K562 (cell line): Measurements from ENCODE around the gene ANKRD10. TPM values are rescaled to one million over a fixed set of nuclear protein-coding genes. Genes with fewer than 3 reads are reported as not detected.

Source experiments
- AFF1 ChIP-seq, 2 experiments: fragments of 450-650 bp; IDR thresholded peaks; 2 replicates each; pipeline ENCODE4 v1.6.1; 2018; ENCODE audit warnings: mild to moderate bottlenecking in 2 of 2, low read depth in 1 of 2; ENCODE audit not compliant: partially characterized antibody in 2 of 2
- CTCF ChIP-seq, 3 experiments: IDR thresholded peaks in 2 of 3; conservative IDR thresholded peaks in 1 of 3; 2 replicates each; pipeline ENCODE4 v1.5.1; 2011 to 2012; ENCODE audit warnings: low read length in 3 of 3, mild to moderate bottlenecking in 3 of 3, control low read depth in 2 of 3, improper control_type of control experiment in 1 of 3, inconsistent platforms in 1 of 3, low read depth in 1 of 3, mixed read lengths in 1 of 3, moderate library complexity in 1 of 3; ENCODE audit not compliant: insufficient read depth in 2 of 3
- DDX20 ChIP-seq: fragments of 450-650 bp; IDR thresholded peaks from 2 replicates; pipeline ENCODE4 v1.6.1; 2016; ENCODE audit warnings: missing genetic modification characterization, low read depth, mild to moderate bottlenecking, missing compliant biosample characterization, moderate library complexity
- HDAC8 ChIP-seq: fragments of 450-650 bp; IDR thresholded peaks from 2 replicates; pipeline ENCODE4 v1.6.1; 2016; ENCODE audit warnings: mild to moderate bottlenecking, missing genetic modification characterization, moderate library complexity, missing compliant biosample characterization
- LCOR ChIP-seq: sonication (generic); formaldehyde crosslinking; IDR thresholded peaks from 2 replicates; pipeline ENCODE4 v1.8.0; 2022; ENCODE audit warnings: mild to moderate bottlenecking, missing genetic modification reagents
- MTA2 ChIP-seq: fragments of 450-650 bp; IDR thresholded peaks from 2 replicates; pipeline ENCODE4 v1.6.1; 2016; ENCODE audit warnings: low read depth
- RBFOX2 ChIP-seq: fragments of 200-400 bp; formaldehyde crosslinking; IDR thresholded peaks from 2 replicates; pipeline ENCODE4 v1.6.1; 2017; ENCODE audit warnings: low read depth, mild to moderate bottlenecking, low read length, moderate library complexity
- TFAP4 ChIP-seq: sonication (generic); formaldehyde crosslinking; IDR thresholded peaks from 2 replicates; pipeline ENCODE4 v1.8.0; 2022; ENCODE audit warnings: missing genetic modification reagents, mild to moderate bottlenecking, moderate library complexity, borderline replicate concordance
- TOE1 ChIP-seq, 2 experiments: fragments of 450-650 bp in 1 of 2; sonication (generic) in 1 of 2; formaldehyde crosslinking in 1 of 2; IDR thresholded peaks; 2 replicates each; pipeline versions ENCODE4 v1.7.1 to v1.8.0; 2016 to 2022; ENCODE audit warnings: borderline replicate concordance in 2 of 2, mild to moderate bottlenecking in 2 of 2, antibody characterized with exemption in 1 of 2, inconsistent platforms in 1 of 2, low read depth in 1 of 2, missing genetic modification reagents in 1 of 2, moderate library complexity in 1 of 2
- ZBTB11 ChIP-seq, 3 experiments: fragments of 200-800 bp in 1 of 3; fragments of 250-450 bp in 1 of 3; fragments of 450-650 bp in 1 of 3; sonication (Bioruptor Pico) in 1 of 3; sonication (Bioruptor generic) in 1 of 3; formaldehyde crosslinking in 1 of 3; IDR thresholded peaks; 2 replicates each; pipeline versions ENCODE4 v1.6.1 to v1.8.0; 2016 to 2022; ENCODE audit warnings: mild to moderate bottlenecking in 2 of 3, missing genetic modification characterization in 2 of 3, missing compliant biosample characterization in 1 of 3, moderate library complexity in 1 of 3
- ZBTB12 ChIP-seq: fragments of 250-450 bp; sonication (Bioruptor Pico); IDR thresholded peaks from 2 replicates; pipeline ENCODE4 v1.4.0; 2020
- ZNF12 ChIP-seq: sonication (generic); formaldehyde crosslinking; IDR thresholded peaks from 2 replicates; pipeline ENCODE4 v1.4.0; 2020; ENCODE audit warnings: mild to moderate bottlenecking, missing genetic modification reagents
- polyA plus RNA-seq, 8 experiments: library from polyadenylated mRNA; depleted of rRNA in 4 of 8; stranded (reverse) in 5 of 8; unstranded in 3 of 8; fragments of >200 nt; fragmentation: Nextera tagmentation in 2 of 8; fragmentation: Illumina TruSeq in 1 of 8; extraction: Ambion mirVana in 2 of 8; extraction: Trizol in 1 of 8; gene quantifications; 2 replicates each; pipeline versions ENCODE4 v1.2.1 to v1.2.3, GENCODE V29; 2011 to 2014; ENCODE audit warnings: inconsistent platforms in 1 of 8, missing spikeins in 1 of 8
- total RNA-seq, 7 experiments: library from RNA; depleted of rRNA in 6 of 7; stranded (reverse); fragments of >200 nt in 6 of 7; fragmentation: Illumina TruSeq in 2 of 7; extraction: Trizol in 2 of 7; gene quantifications; 2 replicates each; pipeline versions ENCODE4 v1.2.1 to v1.2.3, GENCODE V29; 2011 to 2021; ENCODE audit warnings: low replicate concordance in 1 of 7

The ANKRD10 gene
- total and polyA plus RNA-seq, 9 of the 15 experiments (the other 6 are each of a cell fraction or from before 2014, with no cell fraction given): 21.7 to 183 (median 45.0) TPM

GRCh38 chr13:110915057-110915873, at the start of gene ANKRD10 (continued):
- no peak for TF ChIP-seq AFF1 (IDR thresholded peaks at IDR 0.05; ENCODE audit: low read depth in 1 of 2, partially characterized antibody in 2 of 2)
- peak; percentile 49 for TF ChIP-seq RBFOX2
- no peak for TF ChIP-seq LCOR (CRISPR knock-in tag)
- no peak for TF ChIP-seq HDAC8 (tag)
- peak; percentile 61 to 80 (median 71) for TF ChIP-seq CTCF (IDR thresholded peaks at IDR 0.05 in 2 of 3, conservative IDR thresholded peaks at IDR 0.05 in 1 of 3; ENCODE audit: insufficient read depth in 2 of 3, low read depth in 1 of 3, low read length in 3 of 3)
- TF ChIP-seq TOE1 (IDR thresholded peaks at IDR 0.05; ENCODE audit: borderline replicate concordance): 0 out of 2 replicates have a peak, but pooled peaks have one; percentile 49
- no peak for TF ChIP-seq TOE1 (CRISPR knock-in tag; IDR thresholded peaks at IDR 0.05; ENCODE audit: borderline replicate concordance, low read depth)
- TF ChIP-seq DDX20 (tag): no peak
- no peak for TF ChIP-seq ZNF12 (CRISPR knock-in tag)
- no peak for TF ChIP-seq MTA2
- peak; percentile 84 for TF ChIP-seq TFAP4
- TF ChIP-seq ZBTB12 (CRISPR knock-in tag): no peak
- TF ChIP-seq ZBTB11 (CRISPR knock-in tag; IDR thresholded peaks at IDR 0.05): peak in 1 of 3 experiments; percentile 75; a peak in 2 of 6 replicates
